Right renal cortex interstitium (tissue), 3 donors: ENCODE measurements around the gene TNS2. TPM values are rescaled to one million over a fixed set of nuclear protein-coding genes. Genes with fewer than 3 reads are reported as not detected.
"Not testable (repeated sequence)": the region's sequence is repeated elsewhere in the genome, so short reads cannot be mapped to it uniquely, and the experiment has no call there.

Experiments used
- DNase-seq, 3 donors: peaks; one replicate each; pipeline ENCODE4 v3.0.0-alpha.2; 2013; ENCODE audit warnings: low read depth in 3 of 3, low spot score in 2 of 3
- polyA plus RNA-seq, 3 donors: library from polyadenylated mRNA; unstranded; fragments of 120-200 nt; gene quantifications; one replicate each; pipeline ENCODE4 v1.2.1, GENCODE V29; 2013; ENCODE audit not compliant: insufficient read length in 3 of 3

Gene TNS2
- polyA plus RNA-seq, 3 donors = 66.1 to 78.2 (median 76.8) TPM

DNA sequence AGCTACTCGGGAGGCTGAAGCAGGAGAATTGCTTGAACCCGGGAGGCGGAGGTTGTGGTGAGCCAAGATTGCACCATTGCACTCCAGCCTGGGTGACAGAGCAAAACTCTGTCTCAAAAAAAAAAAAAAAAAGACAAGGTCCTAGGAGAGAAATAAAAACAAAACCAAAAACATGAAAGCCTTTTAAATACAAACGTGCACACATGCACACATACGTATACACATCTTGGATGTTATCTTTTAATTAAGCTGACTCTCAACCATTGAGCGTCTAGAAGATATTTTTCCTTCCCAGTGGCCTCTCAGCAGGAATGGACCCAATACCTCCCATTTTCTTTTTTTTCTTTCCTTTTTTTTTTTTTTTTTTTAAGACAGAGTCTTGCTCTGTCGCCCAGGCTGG lies 62.6 kb downstream of the TNS2 start:
- not testable (repeated sequence) for DNase-seq

DNA sequence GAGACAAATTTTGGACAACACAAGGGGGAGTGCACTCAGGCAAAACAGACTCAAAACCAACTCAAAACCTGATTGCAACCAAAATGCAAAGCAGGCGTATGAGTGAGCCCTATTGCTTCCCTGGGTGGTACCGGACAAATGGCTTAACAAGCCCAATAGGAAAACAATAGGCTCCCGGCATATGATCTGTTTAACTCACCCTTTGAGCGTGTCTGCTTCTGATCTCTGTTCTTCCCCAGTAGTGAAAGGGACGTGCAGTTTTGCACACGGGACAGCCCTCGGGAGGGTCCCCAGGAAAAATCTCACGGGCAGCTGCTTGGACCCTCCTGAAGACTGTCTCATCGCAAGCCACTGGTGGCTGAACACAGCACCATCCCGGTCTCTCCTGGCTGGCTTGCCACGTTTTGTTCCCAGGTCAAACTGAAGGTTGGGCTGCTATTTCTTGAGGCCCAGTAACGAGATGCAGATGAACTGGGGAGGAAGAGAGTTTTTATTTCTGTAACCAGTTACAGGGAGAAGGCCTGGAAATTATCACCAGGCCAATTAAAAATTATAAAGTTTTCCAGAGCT lies 63.4 kb downstream of the TNS2 start:
- no peak for DNase-seq

DNA sequence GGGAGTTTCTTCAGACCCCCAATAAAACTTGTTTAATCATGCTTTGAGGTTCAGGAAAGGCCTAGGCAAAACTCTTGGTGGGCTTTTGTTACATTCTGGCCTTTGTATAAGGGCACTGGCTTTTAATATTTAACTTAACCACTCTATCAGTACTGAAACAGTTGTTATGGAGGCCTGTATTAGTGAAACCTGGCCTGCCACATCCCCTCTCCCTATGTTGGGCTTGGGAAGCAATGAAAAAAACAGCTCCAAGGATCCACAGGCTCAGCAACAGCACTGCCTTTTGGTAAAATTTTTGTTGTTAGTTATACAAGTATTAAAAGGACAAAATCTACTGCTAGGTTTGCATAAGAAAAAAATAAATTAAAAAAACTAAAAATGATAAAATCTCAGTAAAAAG lies 64.1 kb downstream of the TNS2 start:
- DNase-seq = no peak

Other genes with a start within 250 kb of the TNS2 start
- gene KRT4, start 235.9 kb upstream of the TNS2 start, polyA plus RNA-seq = 1 to 10 TPM in 1 of 3 donors, under 1 TPM in 2; 0.35 to 1.1 (median 0.54) TPM
- not detected for gene KRT79, start 215.8 kb upstream of the TNS2 start, polyA plus RNA-seq
- not detected for gene KRT78, start 201.1 kb upstream of the TNS2 start, polyA plus RNA-seq
- 100 to 1,000 TPM; 214 to 309 (median 270) TPM for gene KRT8, start 145.0 kb upstream of the TNS2 start, polyA plus RNA-seq
- 100 to 1,000 TPM; 155 to 179 (median 172) TPM for gene KRT18, start 100.9 kb upstream of the TNS2 start, polyA plus RNA-seq
- gene EIF4B, start 43.6 kb upstream of the TNS2 start, polyA plus RNA-seq = 100 to 1,000 TPM; 526 to 581 (median 533) TPM
- 10 to 100 TPM; 17.1 to 19.2 (median 18.0) TPM for gene SPRYD3, start 29.3 kb downstream of the TNS2 start, polyA plus RNA-seq
- gene IGFBP6, start 47.6 kb downstream of the TNS2 start, polyA plus RNA-seq = 10 to 100 TPM; 12.2 to 12.8 (median 12.4) TPM
- gene SOAT2, start 53.4 kb downstream of the TNS2 start, polyA plus RNA-seq = 1 to 10 TPM; 1.2 to 1.6 (median 1.4) TPM
- 10 to 100 TPM; 75.1 to 81.8 (median 78.8) TPM for gene ZNF740, start 130.7 kb downstream of the TNS2 start, polyA plus RNA-seq
- 10 to 100 TPM; 28.9 to 34.0 (median 31.1) TPM for gene CSAD, start 130.9 kb downstream of the TNS2 start, polyA plus RNA-seq
- gene ITGB7, start 157.2 kb downstream of the TNS2 start, polyA plus RNA-seq = 1 to 10 TPM in 1 of 3 donors, under 1 TPM in 2; 0.88 to 1.3 (median 0.96) TPM
- gene RARG, start 182.1 kb downstream of the TNS2 start, polyA plus RNA-seq = 10 to 100 TPM; 28.1 to 33.5 (median 32.3) TPM
- gene ESPL1, start 218.2 kb downstream of the TNS2 start, polyA plus RNA-seq = 1 to 10 TPM; 8.0 to 9.4 (median 9.4) TPM
- gene PFDN5, start 245.5 kb downstream of the TNS2 start, polyA plus RNA-seq = 100 to 1,000 TPM; 817 to 897 (median 885) TPM
- 10 to 100 TPM; 47.2 to 53.6 (median 48.8) TPM for gene MYG1, start 249.6 kb downstream of the TNS2 start, polyA plus RNA-seq